ENCODE measurements around the gene CCDC60.

DNA sequence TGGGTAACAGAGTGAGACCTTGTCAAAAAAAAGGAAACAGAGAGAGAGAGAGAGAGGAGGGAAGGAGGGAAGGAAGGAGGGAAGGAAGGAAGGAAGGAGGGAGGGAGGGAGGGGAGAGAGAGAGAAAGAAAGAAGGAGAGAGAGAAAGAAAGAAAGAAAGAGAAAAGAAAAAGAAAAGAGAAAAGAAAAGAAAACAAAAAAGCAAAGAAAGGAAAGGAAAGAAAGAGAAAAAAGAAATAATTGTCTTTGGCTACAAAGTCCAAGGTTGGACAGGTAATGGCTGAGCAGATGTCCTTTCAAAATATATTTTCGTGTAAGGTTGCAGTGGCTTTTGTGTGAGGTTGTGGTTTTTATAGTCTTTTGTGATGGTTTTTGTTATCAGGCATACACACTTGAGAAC, 21.6 kb upstream of the CCDC60 start:
- TF ChIP-seq POLR2A (IDR thresholded peaks at IDR 0.05; ENCODE audit: low read length) = no peak
- no peak for TF ChIP-seq GATA1 (IDR thresholded peaks at IDR 0.05; ENCODE audit: low read depth, low read length)
